GM12864 (cell line): ENCODE data around the gene NDUFA7.
"Not testable (repeated sequence)": the region's sequence is repeated elsewhere in the genome, so short reads cannot be mapped to it uniquely, and the experiment has no call there.

Experiments used
- DNase-seq: peaks from one replicate; pipeline ENCODE4 v3.0.0-alpha.2; 2011; ENCODE audit warnings: low read depth
- H3K4me3 ChIP-seq: 2 replicates; pipeline ENCODE4 v1.5.1; 2011; ENCODE audit warnings: mild to moderate bottlenecking, low read depth, low read length, control low read depth
- TF ChIP-seq, protein P1 (sequence below): IDR thresholded peaks from 2 replicates; pipeline ENCODE4 v1.5.1; 2011; ENCODE audit warnings: low read depth, mild to moderate bottlenecking, moderate library complexity, low read length, control low read depth, inconsistent platforms; ENCODE audit errors: missing control alignments

The NDUFA7 gene

DNA sequence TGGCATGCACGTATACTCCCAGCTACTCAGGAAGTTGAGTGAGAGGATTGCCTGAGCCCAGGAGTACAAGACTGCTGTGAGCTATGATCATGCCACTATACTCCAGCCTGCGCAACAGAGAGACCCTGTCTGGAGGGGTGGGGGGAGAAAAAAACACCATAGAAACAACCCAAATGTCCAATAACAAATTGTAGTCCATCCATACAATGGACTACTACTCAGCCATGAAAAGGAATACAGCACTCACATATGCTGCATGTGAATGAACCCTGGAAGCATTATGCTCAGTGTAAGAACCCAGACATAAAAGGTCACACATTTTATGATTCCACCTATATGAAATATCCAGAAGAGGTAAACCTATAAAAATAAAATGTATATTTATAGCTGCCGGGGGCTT, 55.3 kb downstream of the NDUFA7 start:
- DNase-seq, result no peak
- TF ChIP-seq, protein P1, sequence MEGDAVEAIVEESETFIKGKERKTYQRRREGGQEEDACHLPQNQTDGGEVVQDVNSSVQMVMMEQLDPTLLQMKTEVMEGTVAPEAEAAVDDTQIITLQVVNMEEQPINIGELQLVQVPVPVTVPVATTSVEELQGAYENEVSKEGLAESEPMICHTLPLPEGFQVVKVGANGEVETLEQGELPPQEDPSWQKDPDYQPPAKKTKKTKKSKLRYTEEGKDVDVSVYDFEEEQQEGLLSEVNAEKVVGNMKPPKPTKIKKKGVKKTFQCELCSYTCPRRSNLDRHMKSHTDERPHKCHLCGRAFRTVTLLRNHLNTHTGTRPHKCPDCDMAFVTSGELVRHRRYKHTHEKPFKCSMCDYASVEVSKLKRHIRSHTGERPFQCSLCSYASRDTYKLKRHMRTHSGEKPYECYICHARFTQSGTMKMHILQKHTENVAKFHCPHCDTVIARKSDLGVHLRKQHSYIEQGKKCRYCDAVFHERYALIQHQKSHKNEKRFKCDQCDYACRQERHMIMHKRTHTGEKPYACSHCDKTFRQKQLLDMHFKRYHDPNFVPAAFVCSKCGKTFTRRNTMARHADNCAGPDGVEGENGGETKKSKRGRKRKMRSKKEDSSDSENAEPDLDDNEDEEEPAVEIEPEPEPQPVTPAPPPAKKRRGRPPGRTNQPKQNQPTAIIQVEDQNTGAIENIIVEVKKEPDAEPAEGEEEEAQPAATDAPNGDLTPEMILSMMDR, result no peak
- no peak overlapping the region for H3K4me3 ChIP-seq

DNA sequence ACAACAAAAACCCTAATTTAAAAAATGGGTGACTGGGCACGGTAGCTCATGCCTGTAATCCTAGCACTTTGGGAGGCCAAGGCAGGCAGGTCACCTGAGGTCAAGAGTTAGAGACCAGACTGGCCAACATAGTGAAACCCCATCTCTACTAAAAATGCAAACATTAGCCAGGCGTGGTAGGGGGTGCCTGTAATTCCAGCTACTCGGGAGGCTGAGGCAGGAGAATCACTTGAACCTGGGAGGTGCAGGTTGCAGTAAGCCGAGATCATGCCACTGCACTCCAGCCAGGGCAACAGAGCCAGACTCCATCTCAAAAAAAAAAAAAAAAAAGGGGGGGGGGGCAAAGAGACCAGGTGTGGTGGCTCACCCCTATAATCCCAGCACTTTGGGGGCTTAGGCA, 56.9 kb downstream of the NDUFA7 start:
- H3K4me3 ChIP-seq, DNase-seq: not testable (repeated sequence)

DNA sequence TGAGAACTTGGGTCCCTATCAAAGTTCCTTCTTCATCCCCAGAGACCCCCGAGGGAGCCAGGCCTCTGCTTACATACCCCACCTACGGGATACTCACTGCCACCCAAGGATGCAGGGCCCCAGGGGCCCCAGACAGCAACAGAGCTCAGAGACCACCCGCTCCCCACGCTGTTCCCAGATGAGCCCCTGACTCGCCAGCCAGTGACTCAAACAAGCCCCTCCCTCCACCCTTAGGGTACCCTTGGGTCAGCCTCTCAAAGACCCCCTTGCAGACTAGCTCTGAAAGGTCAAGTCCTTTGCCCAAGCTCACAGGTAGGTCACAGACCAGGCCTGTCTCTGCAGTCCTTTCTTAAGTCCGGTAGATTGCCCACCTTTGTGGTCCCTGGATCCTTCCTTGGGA, 58.7 kb downstream of the NDUFA7 start:
- TF ChIP-seq, protein P1, result no peak
- DNase-seq, result no peak
- H3K4me3 ChIP-seq, result no peak overlapping the region

DNA sequence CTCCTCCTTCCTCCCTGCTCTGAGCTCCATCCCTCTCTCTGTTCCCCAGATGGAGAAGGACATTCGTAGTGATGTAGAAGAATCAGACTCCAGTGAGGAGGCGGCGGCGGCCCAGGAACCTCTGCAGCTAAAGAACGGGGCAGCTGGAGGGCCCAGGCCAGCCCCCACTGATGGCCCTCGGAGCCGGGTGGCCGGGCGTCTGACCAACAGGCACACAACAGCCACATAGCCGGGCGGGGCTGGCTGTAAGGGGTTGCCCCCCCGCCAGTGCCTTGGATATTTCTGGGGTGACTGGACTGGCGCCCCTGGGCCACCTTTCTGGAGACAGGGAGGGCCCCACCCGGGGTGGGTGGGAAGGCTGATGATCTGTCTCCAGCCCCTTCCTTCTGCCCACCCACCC, 59.3 kb downstream of the NDUFA7 start:
- no peak overlapping the region for H3K4me3 ChIP-seq
- no peak for DNase-seq
- TF ChIP-seq, protein P1, result no peak

DNA sequence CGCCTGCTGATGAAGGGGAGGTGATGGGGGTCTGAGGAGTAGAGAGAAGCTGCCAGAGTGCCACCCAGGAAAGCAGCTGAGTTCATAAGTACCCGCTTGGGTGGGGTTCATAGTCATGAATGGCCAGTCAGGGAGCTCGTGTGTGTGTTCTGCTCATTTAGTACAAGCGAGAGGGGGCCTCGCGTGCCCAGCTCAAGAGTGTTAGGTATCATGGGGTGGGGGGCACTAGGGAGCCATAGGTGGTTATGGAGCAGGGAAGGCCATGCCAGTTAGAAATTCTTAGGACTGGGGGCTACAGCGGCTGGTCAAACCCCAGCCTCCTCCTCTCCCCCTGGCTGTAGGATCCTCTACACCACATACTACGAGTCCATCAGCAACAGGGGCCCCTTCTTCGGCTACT, 59.8 kb downstream of the NDUFA7 start:
- TF ChIP-seq, protein P1, result no peak
- DNase-seq, result no peak
- H3K4me3 ChIP-seq, result no peak overlapping the region
